Thymus (tissue), 11 donors: ENCODE results near the gene GPD2. TPM values are rescaled to one million over a fixed set of nuclear protein-coding genes. Genes with fewer than 3 reads are reported as not detected.

Source experiments
- DNase-seq, 9 donors: peaks; one replicate each; pipeline ENCODE4 v3.0.0-alpha.2; 2013; ENCODE audit warnings: low spot score in 9 of 9, low read depth in 6 of 9, missing footprints in 1 of 9
- H3K27ac ChIP-seq, 2 donors: one replicate each; pipeline ENCODE4 v1.5.1; 2013; ENCODE audit warnings: control low read depth in 1 of 2, low read depth in 1 of 2, low read length in 1 of 2, mild to moderate bottlenecking in 1 of 2, moderate library complexity in 1 of 2
- H3K27me3 ChIP-seq, 2 donors: one replicate each; pipeline ENCODE4 v1.5.1; 2013; ENCODE audit warnings: low read length in 1 of 2; ENCODE audit not compliant: control insufficient read depth in 2 of 2, insufficient read depth in 1 of 2
- H3K36me3 ChIP-seq, 2 donors: one replicate each; pipeline ENCODE4 v1.5.1; 2013; ENCODE audit warnings: low read length in 1 of 2, mild to moderate bottlenecking in 1 of 2, moderate library complexity in 1 of 2; ENCODE audit not compliant: control insufficient read depth in 2 of 2, insufficient read depth in 2 of 2
- H3K4me1 ChIP-seq, 2 donors: one replicate each; pipeline ENCODE4 v1.5.1; 2013; ENCODE audit warnings: low read length in 2 of 2; ENCODE audit not compliant: control insufficient read depth in 2 of 2, insufficient read depth in 2 of 2
- H3K4me3 ChIP-seq, 2 donors: one replicate each; pipeline ENCODE4 v1.5.1; 2013; ENCODE audit warnings: low read length in 2 of 2, control low read depth in 1 of 2, mild to moderate bottlenecking in 1 of 2
- H3K9me3 ChIP-seq, 2 donors: one replicate each; pipeline ENCODE4 v1.5.1; 2013; ENCODE audit warnings: low read length in 1 of 2, mild to moderate bottlenecking in 1 of 2; ENCODE audit not compliant: control insufficient read depth in 2 of 2, insufficient read depth in 1 of 2
- WGBS: extraction: QIAGEN DNeasy Blood & Tissue Kit; methylation state at CpG from one replicate; pipeline ENCODE4 v1.1.7; 2013; 5-methylcytosine and 5-hydroxymethylcytosine counted together
- polyA plus RNA-seq: library from polyadenylated mRNA; stranded (reverse); fragments of 200-250 nt; gene quantifications from one replicate; pipeline ENCODE4 v1.2.3, GENCODE V29; 2013
- total RNA-seq: library from RNA; stranded (reverse); fragments of 120-200 nt; gene quantifications from one replicate; pipeline ENCODE4 v1.2.4, GENCODE V29; 2013
- donor health status: healthy.

GPD2 gene
- total and polyA plus RNA-seq, 2 donors, result 6.5 to 19.6 TPM

DNA sequence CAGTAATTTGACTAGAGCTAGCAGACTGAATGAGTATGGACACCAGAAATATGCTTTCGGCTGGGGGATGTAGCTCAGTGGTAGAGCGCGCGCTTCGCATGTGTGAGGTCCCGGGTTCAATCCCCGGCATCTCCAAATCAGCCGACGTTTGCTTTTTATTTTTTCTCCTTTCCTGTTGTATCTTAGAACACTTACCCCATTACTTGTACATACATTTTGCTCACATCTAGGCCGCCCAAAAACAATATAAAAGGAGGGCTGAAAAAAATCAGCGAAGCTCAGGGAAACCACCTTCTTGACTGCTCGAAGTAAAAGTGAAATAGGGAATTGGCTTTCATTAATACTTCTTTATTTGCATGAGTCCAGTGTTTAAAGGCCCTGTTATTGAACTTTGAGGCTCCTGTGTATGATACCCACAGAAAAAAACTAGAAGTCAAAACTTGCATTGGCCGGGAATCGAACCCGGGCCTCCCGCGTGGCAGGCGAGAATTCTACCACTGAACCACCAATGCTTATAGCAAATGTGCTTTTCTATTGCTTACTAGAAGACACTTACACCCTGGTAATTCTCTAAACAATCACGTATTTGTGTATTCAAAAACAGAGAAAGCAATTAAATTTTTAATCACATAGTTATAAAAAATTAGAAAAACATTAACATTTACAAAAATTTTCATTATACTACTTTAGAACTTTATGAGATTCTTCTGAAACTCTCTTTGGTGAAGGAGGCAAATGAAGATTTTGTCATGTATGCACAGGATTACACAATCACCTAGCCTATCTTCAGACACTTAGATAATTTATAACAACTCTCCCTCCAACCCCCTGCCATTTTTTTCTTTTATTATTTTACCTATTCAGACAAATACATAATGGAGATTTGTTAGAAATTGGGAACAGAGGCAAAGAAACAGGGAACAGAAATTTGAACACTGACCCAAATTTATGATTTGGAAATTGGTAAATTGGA, 35.2 kb upstream of the GPD2 start:
- Histone ChIP-seq H3K36me3 (no peaks in the 10 kb centered on the region), H3K27me3 (peaks cover 0 to 5% of the 10 kb centered on the region in 2 donors), H3K4me1 (peaks cover 7 to 8% of the 10 kb centered on the region in 2 donors), H3K9me3 (no peaks in the 10 kb centered on the region), H3K27ac (peak overlapping the region; percentile 53 to 90), H3K4me3 (peak overlapping the region; percentile 62 to 76)
- under 1% methylated on average over 19 of the region's 19 CpGs for WGBS
- peak; percentile 56 to 91 (median 80) for DNase-seq

DNA sequence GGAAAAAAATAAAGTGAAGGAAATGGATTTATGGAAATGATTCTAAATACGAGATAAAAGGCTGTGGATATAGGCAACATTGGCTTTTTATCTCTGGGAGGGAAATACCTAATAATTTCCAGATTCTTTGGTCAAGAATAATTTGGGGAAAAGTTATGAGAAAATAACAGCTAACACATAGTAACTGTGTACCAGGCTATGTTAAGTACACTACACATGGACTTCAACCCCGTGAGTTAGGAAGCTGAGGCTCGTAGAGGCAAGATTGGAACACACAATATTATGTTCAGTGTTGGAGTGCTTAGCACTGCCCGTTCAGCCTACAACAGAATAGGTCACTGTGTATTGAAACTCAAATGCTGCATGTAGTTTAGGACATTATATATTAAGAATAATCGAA, 34.3 kb upstream of the GPD2 start:
- Histone ChIP-seq H3K4me1 (peaks cover 7 to 8% of the 10 kb centered on the region in 2 donors), H3K9me3 (no peaks in the 10 kb centered on the region), H3K36me3 (no peaks in the 10 kb centered on the region), H3K4me3 (no peak overlapping the region), H3K27ac (no peak overlapping the region), H3K27me3 (peaks cover 0 to 5% of the 10 kb centered on the region in 2 donors)
- 95% methylated on average over 5 of the region's 5 CpGs for WGBS
- no peak for DNase-seq

GRCh38 chr2:156405586-156405985, 30.6 kb upstream of the GPD2 start:
- WGBS, result 95% methylated on average over 3 of the region's 3 CpGs
- no peak overlapping the region for H3K27ac ChIP-seq

DNA sequence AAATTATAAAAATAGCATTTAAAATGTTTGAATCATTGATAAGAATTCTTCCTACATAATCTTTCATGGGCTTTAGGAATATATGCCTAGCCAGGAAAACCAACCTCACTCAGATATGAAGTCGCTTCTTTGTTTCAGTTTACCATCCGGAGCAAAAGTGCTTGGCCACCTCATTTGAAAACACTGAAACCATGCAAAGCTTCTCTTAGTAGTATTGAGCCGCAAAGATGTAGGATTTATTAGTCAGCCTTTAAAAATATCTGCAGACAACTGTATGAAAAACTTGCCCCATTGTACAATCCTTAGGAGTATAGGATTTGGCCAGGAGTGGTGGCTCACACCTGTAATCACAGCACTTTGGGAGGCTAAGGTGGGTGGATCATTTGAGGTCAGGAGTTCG, 24.3 kb upstream of the GPD2 start:
- no peak for DNase-seq
- WGBS, result 97% methylated on average over 4 of the region's 4 CpGs
- no peak overlapping the region for H3K27ac ChIP-seq

More at GRCh38 chr2:156405586-156405985, 30.6 kb upstream of the GPD2 start:
- no peak for DNase-seq
- Histone ChIP-seq H3K36me3 (no peaks in the 10 kb centered on the region), H3K4me3 (no peak overlapping the region), H3K9me3 (no peaks in the 10 kb centered on the region), H3K27me3 (no peaks in the 10 kb centered on the region), H3K4me1 (no peaks in the 10 kb centered on the region)

GRCh38 chr2:156421851-156422250, 14.3 kb upstream of the GPD2 start:
- DNase-seq, result no peak
- Histone ChIP-seq H3K4me1 (no peaks in the 10 kb centered on the region), H3K27ac (no peak overlapping the region), H3K9me3 (no peaks in the 10 kb centered on the region), H3K27me3 (no peaks in the 10 kb centered on the region), H3K4me3 (no peak overlapping the region), H3K36me3 (no peaks in the 10 kb centered on the region)
- WGBS, result 93% methylated on average over 1 of the region's 1 CpG

More for the DNA sequence above, 24.3 kb upstream of the GPD2 start:
- Histone ChIP-seq H3K36me3 (no peaks in the 10 kb centered on the region), H3K27me3 (no peaks in the 10 kb centered on the region), H3K9me3 (no peaks in the 10 kb centered on the region), H3K4me3 (no peak overlapping the region), H3K4me1 (no peaks in the 10 kb centered on the region)

DNA sequence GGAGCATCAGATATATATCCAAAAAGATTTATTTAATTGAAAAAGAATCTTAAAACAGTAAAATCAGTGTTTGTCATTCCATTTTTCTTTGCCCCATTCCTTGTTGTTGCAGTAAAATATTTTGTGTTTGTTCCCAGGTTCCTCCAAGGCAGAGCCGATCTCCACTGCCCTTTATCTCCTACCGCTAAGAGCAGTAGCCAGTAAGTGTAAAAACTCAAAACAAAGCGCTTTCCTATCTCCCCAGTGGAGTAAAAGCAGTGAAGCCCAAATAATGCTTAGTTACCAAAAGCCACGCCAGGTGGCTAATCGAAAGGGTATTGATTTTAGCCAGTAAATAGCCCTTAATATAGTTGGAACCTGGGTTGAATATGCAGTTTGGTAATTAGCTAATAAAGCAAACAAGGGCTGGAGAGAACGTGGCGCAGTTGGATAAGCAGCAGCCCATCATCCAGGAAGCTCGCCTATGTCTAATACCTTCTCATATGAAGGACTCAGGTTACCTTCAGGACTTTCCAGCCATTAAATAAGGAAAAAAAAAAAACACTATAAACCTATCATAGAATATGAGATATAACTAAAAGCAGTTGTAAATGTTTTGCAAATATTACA, 12.4 kb upstream of the GPD2 start:
- no peaks in the 10 kb centered on the region for H3K27me3 ChIP-seq
- H3K36me3 ChIP-seq, result no peaks in the 10 kb centered on the region
- H3K9me3 ChIP-seq, result no peaks in the 10 kb centered on the region
- H3K4me3 ChIP-seq, result no peak overlapping the region
- no peak for DNase-seq
- no peak overlapping the region for H3K27ac ChIP-seq
- no peaks in the 10 kb centered on the region for H3K4me1 ChIP-seq
- 97% methylated on average over 8 of the region's 8 CpGs for WGBS

GRCh38 chr2:156427074-156427473, 9.1 kb upstream of the GPD2 start:
- Histone ChIP-seq H3K4me1 (no peaks in the 10 kb centered on the region), H3K36me3 (no peaks in the 10 kb centered on the region), H3K4me3 (no peak overlapping the region), H3K27me3 (no peaks in the 10 kb centered on the region), H3K9me3 (no peaks in the 10 kb centered on the region), H3K27ac (no peak overlapping the region)
- WGBS, result 23% methylated on average over 1 of the region's 1 CpG
- DNase-seq, result no peak

GRCh38 chr2:156429211-156429610, 7.0 kb upstream of the GPD2 start:
- no peak overlapping the region for H3K27ac ChIP-seq
- no peak overlapping the region for H3K4me3 ChIP-seq
- no peaks in the 10 kb centered on the region for H3K36me3 ChIP-seq
- DNase-seq, result no peak
- H3K9me3 ChIP-seq, result no peaks in the 10 kb centered on the region
- H3K4me1 ChIP-seq, result no peaks in the 10 kb centered on the region
- no peaks in the 10 kb centered on the region for H3K27me3 ChIP-seq

DNA sequence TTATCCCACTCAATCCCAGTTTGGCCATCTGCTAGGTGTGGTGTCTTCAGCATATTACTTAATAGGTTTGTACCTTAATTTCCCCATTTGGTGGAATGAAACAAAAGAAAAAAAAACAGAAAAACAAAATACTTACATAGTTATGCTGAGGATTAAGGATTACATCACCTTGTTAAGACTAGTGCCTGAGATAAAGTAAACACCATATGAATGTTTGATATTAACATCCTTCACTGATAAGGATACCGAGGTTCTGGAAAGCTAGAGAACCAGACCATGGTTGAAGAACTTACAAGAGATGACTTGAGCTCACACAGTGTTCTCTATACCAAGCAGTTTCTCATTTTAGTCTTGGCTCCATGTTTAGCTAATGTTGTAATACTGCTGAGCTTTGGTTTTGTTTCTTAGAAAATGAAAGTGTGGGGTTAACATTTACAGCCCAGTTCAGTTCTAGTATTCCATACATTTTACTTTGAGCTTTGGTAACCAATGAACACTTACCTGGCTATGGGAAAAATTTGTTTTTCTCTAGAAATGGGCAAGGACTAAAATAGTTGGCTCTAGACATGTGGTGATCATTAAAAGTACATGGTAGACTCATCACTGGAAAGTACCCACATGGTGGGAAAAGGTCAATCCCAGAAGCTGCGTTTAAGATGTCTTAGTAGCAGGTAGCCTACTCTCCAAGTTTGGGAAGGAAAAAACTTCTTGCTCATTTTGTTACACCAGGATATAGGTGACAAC, 5.8 kb upstream of the GPD2 start:
- WGBS, result 95% methylated on average over 2 of the region's 2 CpGs
- H3K4me3 ChIP-seq, result no peak overlapping the region
- H3K4me1 ChIP-seq, result peaks cover 0 to 2% of the 10 kb centered on the region in 2 donors
- H3K27ac ChIP-seq, result no peak overlapping the region
- H3K27me3 ChIP-seq, result peaks cover 0 to 3% of the 10 kb centered on the region in 2 donors
- no peaks in the 10 kb centered on the region for H3K9me3 ChIP-seq
- no peak for DNase-seq
- H3K36me3 ChIP-seq, result no peaks in the 10 kb centered on the region
